T47D (cell line): ENCODE measurements around the gene TMEM174.

Experiments used
- DNase-seq, 2 experiments: peaks; one replicate each; pipeline versions ENCODE4 v3.0.0 to v3.0.0-alpha.2; 2011 to 2012; ENCODE audit warnings: low read depth in 1 of 2, low spot score in 1 of 2
- JUND ChIP-seq: IDR thresholded peaks from 2 replicates; pipeline ENCODE4 v1.6.1; 2012; ENCODE audit warnings: low read depth
- in situ Hi-C: cut with HindIII; loops from 2 replicates; pipeline ENCODE4 v1.10.0; 2016; ENCODE audit warnings: low sequenced_read_pairs, low pct_unique_long_range_greater_than_20kb

The TMEM174 gene

GRCh38 chr5:73140801-73141200, 32.2 kb upstream of the TMEM174 start:
- no peak for TF ChIP-seq JUND
- in situ Hi-C loops: no loop called here
- no peak for DNase-seq

DNA sequence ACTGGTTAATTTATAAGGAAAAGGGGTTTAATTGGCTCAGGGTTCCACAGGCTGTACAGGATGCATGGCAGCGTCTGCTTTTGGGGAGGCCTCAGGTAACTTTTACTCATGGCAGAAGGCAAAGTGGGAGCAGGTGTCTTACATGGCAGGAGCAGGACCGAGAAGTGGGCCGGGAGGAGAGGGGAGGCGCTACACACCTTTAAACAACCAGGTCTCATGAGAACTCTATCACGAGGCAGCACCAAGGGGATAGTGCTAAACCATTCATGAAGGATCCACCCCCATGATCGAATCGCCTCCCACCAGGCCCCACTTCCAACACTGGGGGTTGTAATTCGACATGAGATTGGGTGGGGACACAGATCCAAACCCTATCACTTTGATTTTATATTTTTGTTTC, 31.0 kb upstream of the TMEM174 start:
- in situ Hi-C loops: no loop called here
- no peak for TF ChIP-seq JUND
- no peak for DNase-seq

GRCh38 chr5:73143716-73144115, 29.3 kb upstream of the TMEM174 start:
- no peak for DNase-seq
- no peak for TF ChIP-seq JUND
- in situ Hi-C loops: no loop called here

- in situ Hi-C loops: no loop called here
- TF ChIP-seq JUND: no peak
- no peak for DNase-seq
These were observed 23.5 kb upstream of the TMEM174 start for GRCh38 chr5:73149540-73149939.

DNA sequence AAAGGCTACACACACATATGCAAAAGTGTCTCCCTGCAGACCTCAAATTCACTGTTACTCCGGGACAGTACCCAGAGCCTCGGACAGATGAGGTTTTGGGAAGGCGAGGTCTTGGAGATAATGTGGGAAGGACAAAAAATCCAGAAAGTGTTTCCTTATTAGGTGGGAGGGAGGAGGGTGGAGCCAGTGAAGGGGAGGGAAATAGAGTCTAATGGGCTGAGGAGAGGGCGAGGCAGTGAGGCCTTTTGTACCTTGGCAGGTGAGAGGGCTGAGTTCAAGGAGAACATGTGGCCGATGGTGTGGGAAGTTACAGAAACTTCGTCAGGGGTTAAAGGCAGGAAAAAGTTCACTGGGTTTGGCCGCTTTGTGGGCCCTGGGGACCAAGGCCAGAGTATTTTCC, 22.1 kb upstream of the TMEM174 start:
- DNase-seq: no peak
- in situ Hi-C loops: no loop called here
- TF ChIP-seq JUND: no peak

GRCh38 chr5:73151766-73152410, 21.1 kb upstream of the TMEM174 start:
- no peak for TF ChIP-seq JUND
- in situ Hi-C loops: no loop called here
- no peak for DNase-seq

GRCh38 chr5:73152411-73153388, 20.3 kb upstream of the TMEM174 start:
- in situ Hi-C loops: no loop called here
- no peak for TF ChIP-seq JUND
- DNase-seq: peak; percentile 23 to 69

DNA sequence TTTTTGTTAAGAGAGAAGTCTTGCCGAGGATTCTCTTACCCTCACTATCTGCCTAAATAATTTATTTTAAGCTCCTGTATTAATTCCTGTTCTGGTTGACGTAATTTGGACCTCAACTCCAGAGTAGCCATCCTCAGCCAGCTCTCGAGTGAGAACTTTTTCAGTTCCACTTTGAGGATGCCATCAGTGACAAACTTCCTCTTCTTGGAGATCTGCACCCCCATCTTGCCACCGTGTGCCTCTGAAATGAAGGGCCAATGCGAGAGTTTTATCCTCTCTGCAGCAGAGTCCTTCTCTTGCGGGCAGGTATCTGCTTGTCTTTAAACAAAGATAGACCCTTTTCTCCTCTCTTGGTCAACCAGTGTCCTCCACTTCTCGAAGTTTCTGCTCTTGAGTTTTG, 19.5 kb upstream of the TMEM174 start:
- no peak for DNase-seq
- in situ Hi-C loops: no loop called here
- TF ChIP-seq JUND: no peak

- no peak for TF ChIP-seq JUND
- in situ Hi-C loops: no loop called here
- DNase-seq: no peak
These were observed 18.6 kb upstream of the TMEM174 start for GRCh38 chr5:73154208-73155006.

DNA sequence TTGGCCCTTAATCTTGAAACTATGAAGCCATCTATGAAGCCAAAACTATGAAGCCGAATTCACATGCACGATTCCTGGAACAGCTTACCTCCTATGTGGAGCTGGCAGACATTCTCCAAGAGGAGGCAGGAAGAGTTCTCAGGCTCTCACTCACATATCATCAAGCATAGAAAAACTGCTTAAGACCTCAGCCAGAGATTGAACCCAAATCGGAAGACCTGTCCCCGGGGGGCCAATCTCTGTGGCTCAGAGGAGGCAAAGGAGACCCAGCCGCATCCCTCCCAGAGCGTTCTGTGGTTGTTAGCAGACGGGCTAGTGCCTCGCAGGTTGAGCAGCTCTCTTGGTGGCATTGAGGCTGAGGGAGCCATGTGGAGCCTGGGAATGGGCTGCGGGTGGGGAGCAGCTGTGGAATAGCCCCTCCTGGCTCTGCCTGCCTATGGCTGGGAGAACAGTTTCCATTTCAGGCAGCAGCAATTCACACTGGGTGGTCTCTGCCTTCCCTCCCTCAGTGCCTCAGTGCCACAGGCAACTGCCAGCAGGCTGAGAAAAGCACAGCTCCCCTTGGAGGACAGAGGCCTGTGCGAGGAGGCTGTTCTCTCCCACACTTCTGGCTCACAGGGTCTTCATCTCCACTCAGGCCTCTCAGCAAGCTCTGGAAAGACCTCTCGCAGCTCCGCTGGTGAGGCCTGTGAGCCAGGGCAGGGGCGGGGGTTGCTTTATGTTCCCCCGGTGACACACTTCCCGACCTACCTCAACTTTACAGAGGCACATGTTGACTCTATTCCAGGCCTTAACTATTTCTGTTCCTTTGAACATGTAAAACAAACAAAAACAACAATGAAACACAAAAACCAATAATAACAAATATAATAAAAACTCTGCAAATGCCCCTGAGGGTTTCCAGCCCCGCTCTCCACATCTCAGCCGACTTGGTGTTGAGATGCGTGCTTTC, 17.4 kb upstream of the TMEM174 start:
- DNase-seq: no peak
- no peak for TF ChIP-seq JUND
- in situ Hi-C loops: no loop called here

- DNase-seq: no peak
- no peak for TF ChIP-seq JUND
These were observed 15.3 kb upstream of the TMEM174 start for GRCh38 chr5:73157414-73158303.

More at GRCh38 chr5:73157414-73158303, 15.3 kb upstream of the TMEM174 start:
- in situ Hi-C loops: no loop called here
